ENCODE results near the gene DTWD2.

- TF ChIP-seq CTCF (IDR thresholded peaks at IDR 0.05) (no peak), POLR2A (IDR thresholded peaks at IDR 0.05) (no peak)
These were observed 49.3 kb upstream of the DTWD2 start for GRCh38 chr5:119037496-119038215.

Data from testis (tissue), 2 donors.